H1 (cell line): Measurements from ENCODE around the gene DIDO1. TPM values are rescaled to one million over a fixed set of nuclear protein-coding genes. Genes with fewer than 3 reads are reported as not detected.

ENCODE experiments used
- CTCF ChIA-PET: fragments of 300-600 bp; sonication (Branson Sonifier 250); formaldehyde crosslinking; loops from one replicate; lab custom pipeline; 2021; ENCODE audit not compliant: partially characterized antibody; lab: Charles Lee
- POLR2A ChIA-PET: fragments of 300-600 bp; sonication (Branson Sonifier 250); formaldehyde crosslinking; loops from one replicate; lab custom pipeline; 2021; ENCODE audit warnings: inconsistent platforms; ENCODE audit not compliant: partially characterized antibody; lab: Charles Lee
- DNase-seq, 2 experiments: peaks; one replicate each; pipeline versions ENCODE4 v3.0.0 to v3.0.0-alpha.2; 2010 to 2022; ENCODE audit warnings: low spot score in 2 of 2, low read depth in 1 of 2, mixed read lengths in 1 of 2
- FAIRE-seq: peaks from 2 replicates; lab custom pipeline; 2011; peaks lifted over from hg19 to GRCh38; lab: Jason Lieb, UNC
- H2AFZ ChIP-seq: 2 replicates; pipeline ENCODE4 v1.8.1; 2012; ENCODE audit warnings: low read length, inconsistent platforms
- H2AK5ac ChIP-seq: 2 replicates; pipeline ENCODE4 v1.6.1; 2013; ENCODE audit warnings: low read depth, low read length
- H2BK120ac ChIP-seq: replicated peaks from 2 replicates; pipeline ENCODE3; 2013; ENCODE audit warnings: low read depth, low read length, inconsistent platforms
- H2BK12ac ChIP-seq: 2 replicates; pipeline ENCODE4 v1.6.1; 2013; ENCODE audit warnings: low read depth, low read length
- H2BK15ac ChIP-seq: 2 replicates; pipeline ENCODE4 v1.6.1; 2013; ENCODE audit warnings: low read length
- H2BK20ac ChIP-seq: 2 replicates; pipeline ENCODE4 v1.6.1; 2013; ENCODE audit warnings: low read length
- H2BK5ac ChIP-seq: 2 replicates; pipeline ENCODE4 v1.6.1; 2013; ENCODE audit warnings: low read depth, low read length
- H3K14ac ChIP-seq: 2 replicates; pipeline ENCODE4 v1.6.1; 2013; ENCODE audit warnings: inconsistent platforms; ENCODE audit not compliant: insufficient read length
- H3K18ac ChIP-seq: 2 replicates; pipeline ENCODE4 v1.6.1; 2013; ENCODE audit warnings: low read length; ENCODE audit errors: extremely low read depth
- H3K23ac ChIP-seq: 2 replicates; pipeline ENCODE4 v1.6.1; 2013; ENCODE audit warnings: inconsistent platforms; ENCODE audit not compliant: insufficient read length
- H3K23me2 ChIP-seq: 2 replicates; pipeline ENCODE4 v1.6.1; 2013; ENCODE audit warnings: low read depth, low read length
- H3K27ac ChIP-seq: 2 replicates; pipeline ENCODE4 v1.6.1; 2011; ENCODE audit warnings: low read depth, low read length, inconsistent platforms
- H3K27me3 ChIP-seq, 4 experiments: replicated peaks in 1 of 4; 1 replicate in 1 of 4; 2 replicates in 3 of 4; pipeline versions ENCODE4 v1.6.1 to v1.8.1; 2011 to 2013; ENCODE audit warnings: low read length in 3 of 4, mild to moderate bottlenecking in 3 of 4, inconsistent platforms in 2 of 4, mixed read lengths in 2 of 4, moderate library complexity in 1 of 4; ENCODE audit not compliant: control insufficient read depth in 3 of 4, insufficient read depth in 3 of 4; ENCODE audit errors: extremely low read depth in 1 of 4
- H3K36me3 ChIP-seq, 4 experiments: 2 replicates each; pipeline versions ENCODE4 v1.6.1 to v1.8.1; 2011 to 2013; ENCODE audit warnings: mild to moderate bottlenecking in 4 of 4, low read length in 3 of 4, moderate library complexity in 2 of 4, control low read depth in 1 of 4, inconsistent platforms in 1 of 4; ENCODE audit not compliant: insufficient read depth in 4 of 4, control insufficient read depth in 2 of 4
- H3K4ac ChIP-seq: replicated peaks from 2 replicates; pipeline ENCODE3; 2013; ENCODE audit warnings: low read length, low read depth, mixed read lengths, inconsistent platforms; ENCODE audit not compliant: insufficient read length
- H3K4me1 ChIP-seq, 4 experiments: replicated peaks in 1 of 4; 1 replicate in 1 of 4; 2 replicates in 3 of 4; pipeline versions ENCODE4 v1.6.1 to v1.8.1; 2011 to 2013; ENCODE audit warnings: low read length in 3 of 4, inconsistent platforms in 2 of 4, mixed read lengths in 1 of 4; ENCODE audit not compliant: insufficient read depth in 4 of 4, control insufficient read depth in 3 of 4
- H3K4me2 ChIP-seq, 2 experiments: 2 replicates each; pipeline versions ENCODE4 v1.6.1 to v1.8.1; 2011 to 2013; ENCODE audit warnings: low read depth in 2 of 2, low read length in 2 of 2, control low read depth in 1 of 2, inconsistent platforms in 1 of 2, mild to moderate bottlenecking in 1 of 2; ENCODE audit not compliant: insufficient read depth in 1 of 2
- H3K4me3 ChIP-seq, 4 experiments: fragments of 200-600, 300-600 bp in 1 of 4; sonication (generic), shearing (Covaris generic), sonication (Bioruptor Twin) in 1 of 4; 2 replicates each; pipeline versions ENCODE4 v1.5.1 to v1.8.1; 2011 to 2016; ENCODE audit warnings: low read length in 4 of 4, low read depth in 3 of 4, control low read depth in 2 of 4, inconsistent platforms in 2 of 4, mild to moderate bottlenecking in 2 of 4, mixed read lengths in 1 of 4, moderate library complexity in 1 of 4; ENCODE audit not compliant: insufficient read depth in 2 of 4; ENCODE audit errors: extremely low read depth in 1 of 4
- H3K56ac ChIP-seq: replicated peaks from 2 replicates; pipeline ENCODE3; 2013; ENCODE audit warnings: low read depth, mild to moderate bottlenecking, mixed read lengths, low read length, inconsistent platforms; ENCODE audit not compliant: insufficient read length
- H3K79me1 ChIP-seq: 2 replicates; pipeline ENCODE4 v1.6.1; 2013; ENCODE audit warnings: low read depth, low read length, control low read depth
- H3K79me2 ChIP-seq, 2 experiments: 2 replicates each; pipeline versions ENCODE4 v1.6.1 to v1.8.1; 2012 to 2013; ENCODE audit warnings: low read length in 2 of 2, mild to moderate bottlenecking in 2 of 2, inconsistent platforms in 1 of 2; ENCODE audit not compliant: insufficient read depth in 2 of 2, control insufficient read depth in 1 of 2
- H3K9ac ChIP-seq, 4 experiments: replicated peaks in 1 of 4; 1 replicate in 1 of 4; 2 replicates in 3 of 4; pipeline versions ENCODE4 v1.6.1 to v1.8.1; 2011 to 2013; ENCODE audit warnings: low read depth in 3 of 4, low read length in 3 of 4, control low read depth in 2 of 4, mild to moderate bottlenecking in 2 of 4, moderate library complexity in 2 of 4, inconsistent platforms in 1 of 4; ENCODE audit errors: extremely low read depth in 1 of 4
- H3K9me3 ChIP-seq, 2 experiments: 2 replicates each; pipeline versions ENCODE4 v1.6.1 to v1.8.1; 2012 to 2013; ENCODE audit warnings: mild to moderate bottlenecking in 2 of 2, moderate library complexity in 2 of 2, control low read depth in 1 of 2, inconsistent platforms in 1 of 2, low read depth in 1 of 2, low read length in 1 of 2, mixed read lengths in 1 of 2; ENCODE audit not compliant: insufficient read depth in 2 of 2
- H4K20me1 ChIP-seq, 2 experiments: replicated peaks in 1 of 2; 2 replicates each; pipeline versions ENCODE3 to v1.8.1; 2011 to 2013; ENCODE audit warnings: inconsistent platforms in 2 of 2, low read length in 2 of 2, mild to moderate bottlenecking in 1 of 2; ENCODE audit not compliant: insufficient read depth in 2 of 2, control insufficient read depth in 1 of 2
- H4K5ac ChIP-seq: 2 replicates; pipeline ENCODE4 v1.6.1; 2013; ENCODE audit warnings: low read length, low read depth, mixed read lengths, inconsistent platforms; ENCODE audit not compliant: insufficient read length
- H4K8ac ChIP-seq: 2 replicates; pipeline ENCODE4 v1.8.0; 2013; ENCODE audit warnings: mild to moderate bottlenecking, moderate library complexity, low read length, inconsistent platforms; ENCODE audit not compliant: insufficient read depth; ENCODE audit errors: extremely low read depth
- H4K91ac ChIP-seq: replicated peaks from 2 replicates; pipeline ENCODE3; 2013; ENCODE audit warnings: low read length, mixed read lengths, inconsistent platforms; ENCODE audit not compliant: insufficient read length
- BCL11A ChIP-seq, 2 experiments: IDR thresholded peaks; one replicate each; pipeline ENCODE4 v1.6.1; 2011; ENCODE audit warnings: low read depth in 2 of 2, low read length in 2 of 2, mild to moderate bottlenecking in 2 of 2
- CEBPB ChIP-seq: IDR thresholded peaks from 2 replicates; pipeline ENCODE4 v1.6.1; 2012; ENCODE audit warnings: low read depth, low read length
- CHD1 ChIP-seq: IDR thresholded peaks from 2 replicates; pipeline ENCODE4 v1.6.1; 2012; ENCODE audit warnings: low read depth, low read length, improper control_type of control experiment
- EP300 ChIP-seq, 2 experiments: IDR thresholded peaks; 1 replicate in 1 of 2; 2 replicates in 1 of 2; pipeline ENCODE4 v1.6.1; 2011 to 2012; ENCODE audit warnings: low read depth in 2 of 2, low read length in 2 of 2, mild to moderate bottlenecking in 2 of 2, borderline replicate concordance in 1 of 2, inconsistent platforms in 1 of 2, moderate library complexity in 1 of 2
- GTF2F1 ChIP-seq: IDR thresholded peaks from 2 replicates; pipeline ENCODE4 v1.6.1; 2012; ENCODE audit warnings: low read depth, low read length, improper control_type of control experiment, borderline replicate concordance
- KDM4A ChIP-seq: IDR thresholded peaks from one replicate; pipeline ENCODE4 v1.7.1; 2012; ENCODE audit warnings: low read depth, mild to moderate bottlenecking, moderate library complexity, low read length, inconsistent platforms; ENCODE audit not compliant: severe bottlenecking
- KDM5A ChIP-seq: fragments of 200-600 bp; IDR thresholded peaks from 2 replicates; pipeline ENCODE4 v1.7.1; 2012; ENCODE audit warnings: mild to moderate bottlenecking, low read length, inconsistent platforms, mixed read lengths
- SUZ12 ChIP-seq: fragments of 200-600 bp; sonication (generic); IDR thresholded peaks from 2 replicates; pipeline ENCODE4 v1.6.1; 2012; ENCODE audit warnings: mild to moderate bottlenecking, inconsistent platforms, low read length, moderate library complexity, mixed read lengths
- TEAD4 ChIP-seq: IDR thresholded peaks from 2 replicates; pipeline ENCODE4 v1.6.1; 2012; ENCODE audit warnings: low read depth, low read length, inconsistent platforms, mixed read lengths
- WGBS, 2 experiments: shearing (Covaris generic) in 1 of 2; methylation state at CpG; one replicate each; pipeline versions ENCODE4 v1.1.6 to v1.1.7; 2013 to 2015; ENCODE audit warnings: low lambda C conversion rate in 2 of 2, mixed read lengths in 2 of 2, inconsistent platforms in 1 of 2, low coverage in 1 of 2, missing lambda C conversion rate in 1 of 2; ENCODE audit not compliant: insufficient replicate concordance in 2 of 2, insufficient coverage in 1 of 2, insufficient read length in 1 of 2; ENCODE audit errors: extremely low coverage in 1 of 2, missing lambda C conversion rate in 1 of 2; 5-methylcytosine and 5-hydroxymethylcytosine counted together
- polyA plus RNA-seq, 7 experiments: library from polyadenylated mRNA; depleted of rRNA in 3 of 7; stranded (reverse) in 5 of 7; unstranded in 2 of 7; fragments of >200 nt in 5 of 7; fragments of 200-250 nt in 2 of 7; gene quantifications; 1 replicate in 5 of 7; 2 replicates in 1 of 7; 4 replicates in 1 of 7; pipeline versions ENCODE4 v1.2.1 to v1.2.3, GENCODE V29; 2011 to 2013; ENCODE audit warnings: missing spikeins in 2 of 7, mixed read lengths in 2 of 7
- total RNA-seq: library from RNA; stranded (reverse); fragmentation: NEBNext Ultra II Directional; extraction: Animal tissue kit (Norgen Biotek cat#: 25700); gene quantifications from 2 replicates; pipeline ENCODE4 v1.2.1, GENCODE V29; 2021
- TF ChIP-seq, protein P1 (sequence below): IDR thresholded peaks from 2 replicates; pipeline ENCODE4 v1.6.1; 2012; ENCODE audit warnings: inconsistent platforms

DIDO1 gene
- total and polyA plus RNA-seq, 2 of the 8 experiments (the other 6 are each of a cell fraction or from before 2014, with no cell fraction given) = 53.6 to 82.8 TPM

DNA sequence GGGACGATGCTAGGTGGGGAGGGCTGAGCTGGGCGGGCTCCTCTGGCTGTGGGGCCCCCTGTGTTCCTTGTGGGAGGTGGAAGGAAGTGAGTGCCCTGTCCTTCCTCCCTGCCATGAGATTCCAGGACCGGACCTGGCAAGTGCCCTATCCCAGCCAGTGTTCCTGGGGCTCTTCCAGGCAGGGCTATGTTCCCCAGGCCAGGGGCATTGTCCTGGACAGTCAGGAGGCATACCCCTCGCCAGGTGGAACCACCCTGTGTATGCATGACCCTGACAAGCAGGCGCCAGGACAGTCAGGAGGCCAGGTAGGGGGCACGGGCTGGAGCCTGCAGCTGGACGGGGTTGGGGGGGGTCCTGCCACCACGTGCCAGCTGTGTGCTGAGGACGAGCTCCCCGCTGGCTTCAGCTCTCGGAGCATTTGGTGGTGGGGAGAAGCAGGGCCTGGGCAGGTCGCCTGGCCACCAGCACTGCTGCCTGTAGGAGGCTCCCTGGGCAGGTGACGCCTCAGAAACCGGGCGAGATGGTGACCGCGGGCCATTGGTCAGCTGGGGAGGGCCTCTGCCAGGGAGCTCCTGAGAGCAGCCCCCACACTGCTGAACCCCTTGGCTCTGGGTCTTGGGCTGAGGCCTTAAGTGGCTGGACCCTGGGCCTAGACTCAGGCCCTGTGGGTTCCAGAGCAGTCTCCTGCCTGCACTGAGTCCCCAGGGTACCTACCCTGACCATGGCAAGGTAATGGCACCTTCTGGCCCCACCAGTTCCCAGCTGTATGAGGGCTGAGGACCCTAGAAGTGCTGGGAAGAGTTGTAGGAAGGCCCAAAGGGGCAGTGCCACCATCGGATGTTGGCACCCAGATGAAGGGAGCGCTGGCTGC is 26.9 kb upstream of the DIDO1 start:
- no peak overlapping the region for H3K14ac ChIP-seq
- no peak overlapping the region for H3K23ac ChIP-seq
- no peaks in the 10 kb centered on the region for H3K9me3 ChIP-seq
- H3K18ac ChIP-seq = peak overlapping the region; percentile 83
- peaks cover 11% of the 10 kb centered on the region; the same call in 1 of the 2 replicates for H3K23me2 ChIP-seq
- peak overlapping the region; percentile 83 for H4K91ac ChIP-seq
- H3K36me3 ChIP-seq = peaks cover 3 to 21% (median 8%) of the 10 kb centered on the region in 4 experiments; a peak in 6 of 8 replicates
- H2BK120ac ChIP-seq = no peak overlapping the region
- no peak overlapping the region for H2AFZ ChIP-seq
- peak overlapping the region; percentile 71 to 94 for H3K4me2 ChIP-seq
- H3K27ac ChIP-seq = no peak overlapping the region
- ChIA-PET POLR2A (interaction anchor here (0.6 to 3.4 kb wide), 16 partner anchors 9 to 74 kb away, joined by 3 to 29 read pairs (median 6); partner anchors contain the start of genes DIDO1 and GID8), CTCF (interaction anchor here (0.6 to 2.7 kb wide), 18 partner anchors 9 to 806 kb away, joined by 3 to 15 read pairs (median 5); no protein-coding TSS in a partner anchor)
- peaks cover 2 to 23% (median 17%) of the 10 kb centered on the region in 4 experiments for H3K4me1 ChIP-seq
- peaks cover 4 to 15% of the 10 kb centered on the region in 2 experiments for H4K20me1 ChIP-seq
- peaks cover 7% of the 10 kb centered on the region; the same call in 1 of the 2 replicates for H3K79me1 ChIP-seq
- FAIRE-seq (no peak), DNase-seq (peak in 1 of 2 experiments; percentile 68)
- H3K27me3 ChIP-seq = no peaks in the 10 kb centered on the region
- peak overlapping the region; percentile 88; the same call in 1 of the 2 replicates for H2BK15ac ChIP-seq
- peak overlapping the region; percentile 56; the same call in 1 of the 2 replicates for H2BK5ac ChIP-seq
- peaks cover 0 to 20% of the 10 kb centered on the region in 2 experiments; a peak in 1 of 4 replicates for H3K79me2 ChIP-seq
- H2BK20ac ChIP-seq = peak overlapping the region; percentile 80; the same call in 1 of the 2 replicates
- no peak overlapping the region for H2AK5ac ChIP-seq
- no peak overlapping the region; a peak in 3 of 7 replicates for H3K9ac ChIP-seq
- 46% methylated on average over 17 of the region's 19 CpGs; no CpG with 5 or more reads in 1 of the 2 experiments for WGBS, 2 experiments
- peak overlapping the region; percentile 44 for H4K5ac ChIP-seq
- H4K8ac ChIP-seq = no peak overlapping the region
- H3K56ac ChIP-seq = no peak overlapping the region
- peak overlapping the region; percentile 87; the same call in 1 of the 2 replicates for H2BK12ac ChIP-seq
- peak overlapping the region; percentile 96 for H3K4ac ChIP-seq
- peak overlapping the region; percentile 24 to 61 (median 40); a peak in 7 of 8 replicates for H3K4me3 ChIP-seq
- TF ChIP-seq TEAD4 (no peak), GTF2F1 (no peak), KDM5A (no peak), KDM4A (peak; percentile 29), SUZ12 (no peak), EP300 (IDR thresholded peaks at IDR 0.05; ENCODE audit: borderline replicate concordance in 1 of 2, low read depth in 2 of 2, low read length in 2 of 2) (no peak), BCL11A (IDR thresholded peaks at IDR 0.05; ENCODE audit: low read depth in 2 of 2, low read length in 2 of 2) (no peak), CEBPB (no peak), CHD1 (no peak)
- TF ChIP-seq, protein P1, sequence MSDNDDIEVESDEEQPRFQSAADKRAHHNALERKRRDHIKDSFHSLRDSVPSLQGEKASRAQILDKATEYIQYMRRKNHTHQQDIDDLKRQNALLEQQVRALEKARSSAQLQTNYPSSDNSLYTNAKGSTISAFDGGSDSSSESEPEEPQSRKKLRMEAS = peak; percentile 80
